HG03469 (cell line): ENCODE data around the gene FAM124A.
"Not testable (repeated sequence)": the region's sequence is repeated elsewhere in the genome, so short reads cannot be mapped to it uniquely, and the experiment has no call there.

Experiments used
- ATAC-seq: cut with Tn5 transposase; IDR thresholded peaks from one replicate; pipeline ENCODE4 v1.9.1; 2021; ENCODE audit warnings: mild to moderate bottlenecking, moderate library complexity, moderate number of reproducible peaks; ENCODE audit not compliant: unreplicated experiment

Gene FAM124A

GRCh38 chr13:51267622-51268021 lies 45.4 kb downstream of the FAM124A start:
- ATAC-seq, result no peak

DNA sequence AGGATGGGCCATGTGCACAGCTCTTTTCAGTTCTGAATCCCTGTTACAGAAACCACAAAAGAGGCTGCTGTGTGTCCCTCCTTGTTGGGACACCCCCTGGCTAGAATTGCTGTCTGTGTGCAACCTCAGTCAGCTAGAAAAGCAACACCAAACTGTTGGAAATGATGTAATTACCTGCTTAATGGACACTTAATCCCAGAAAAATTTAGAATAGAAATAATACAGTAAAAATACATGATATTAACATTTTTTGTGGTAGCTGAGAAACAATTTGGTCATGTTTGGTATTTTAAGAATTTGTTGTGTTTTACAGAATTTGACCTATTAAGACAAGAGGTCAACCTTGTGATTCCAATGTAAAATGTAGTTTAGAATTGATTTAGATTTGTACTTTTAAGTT lies 46.8 kb downstream of the FAM124A start:
- ATAC-seq, result no peak

- ATAC-seq, result no peak
Measured at GRCh38 chr13:51270623-51271415, 48.6 kb downstream of the FAM124A start.

DNA sequence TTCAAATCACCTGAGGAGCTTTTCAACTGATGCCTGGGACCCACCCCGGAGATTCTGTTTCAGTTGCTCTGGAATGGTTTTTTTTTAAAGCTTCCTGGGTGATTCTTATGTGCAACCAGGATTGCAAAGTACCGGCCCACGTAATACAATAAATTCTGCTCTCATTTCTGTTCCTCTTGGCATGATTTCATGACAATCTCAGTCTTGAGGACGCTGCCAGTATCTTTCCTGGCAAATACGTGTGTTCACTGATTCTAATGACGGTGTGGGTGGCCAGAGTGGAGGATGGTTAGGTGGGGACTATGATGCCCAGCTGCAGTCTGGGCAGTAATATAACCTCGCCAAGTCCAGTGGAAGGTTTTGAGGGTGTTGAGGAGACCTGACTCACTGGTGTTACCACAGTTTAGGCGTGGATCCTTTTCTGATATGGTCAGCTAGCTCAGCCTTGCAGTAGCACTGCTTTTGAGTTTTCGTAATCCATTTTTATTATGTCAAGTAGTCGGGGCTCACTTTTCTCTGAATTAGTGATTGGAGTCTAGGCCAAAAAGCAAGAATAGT lies 49.4 kb downstream of the FAM124A start:
- no peak for ATAC-seq

DNA sequence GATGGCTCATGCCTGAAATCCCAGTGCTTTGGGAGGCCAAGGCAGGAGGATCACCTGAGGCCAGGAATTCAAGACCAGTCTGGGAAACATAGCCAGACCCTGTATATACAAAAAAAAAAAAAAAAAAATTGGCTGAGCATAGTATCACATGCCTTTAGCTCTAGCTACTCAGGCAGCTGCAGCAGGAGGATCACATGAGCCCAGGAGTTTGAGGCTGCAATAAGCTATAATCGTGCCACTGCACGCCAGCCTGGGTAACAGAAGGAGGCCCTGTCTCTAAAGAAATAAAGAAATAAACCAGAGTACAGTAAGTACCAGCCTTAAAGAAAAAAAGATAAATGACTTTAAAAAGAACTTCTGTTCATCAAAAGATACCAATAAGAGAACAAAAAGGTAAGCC lies 52.9 kb downstream of the FAM124A start:
- ATAC-seq, result no peak

DNA sequence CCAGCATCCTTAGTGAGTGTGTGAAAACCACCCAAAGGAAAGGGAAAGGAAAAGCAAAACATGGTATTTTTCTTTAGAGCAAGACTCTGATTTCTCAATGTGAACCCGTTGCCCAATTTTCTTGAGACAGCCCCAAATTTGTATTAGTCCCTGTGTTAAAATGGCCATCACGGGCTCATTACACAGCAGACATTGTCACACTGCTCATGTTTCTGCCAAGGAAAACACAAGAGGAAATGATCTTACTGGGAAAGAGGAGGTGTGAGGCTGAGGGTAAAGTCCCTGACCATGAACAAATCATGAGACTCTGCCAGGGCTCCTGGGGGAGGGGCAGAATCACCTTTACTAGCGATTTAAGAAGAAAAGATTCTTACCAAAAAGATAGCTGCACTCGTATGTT lies 54.4 kb downstream of the FAM124A start:
- no peak for ATAC-seq

DNA sequence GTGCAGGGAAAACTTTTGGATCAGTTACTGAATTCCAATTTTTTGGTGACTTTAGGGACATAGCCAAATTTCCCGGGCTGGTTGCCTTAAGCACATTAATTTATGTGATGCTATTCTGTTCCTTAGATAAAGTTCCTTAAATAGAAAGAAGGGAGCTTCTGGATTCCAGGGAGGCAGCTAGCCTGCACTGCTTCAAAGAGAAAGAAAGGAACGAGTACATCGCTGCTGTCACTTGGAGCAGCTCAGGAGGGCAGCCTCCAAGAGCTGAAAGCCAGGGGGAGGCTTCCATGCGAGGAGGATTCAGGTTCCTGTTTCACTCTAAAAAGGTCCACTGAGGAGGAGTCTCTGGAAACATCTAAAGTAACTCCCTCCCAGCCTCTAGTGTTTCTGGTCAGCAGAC lies 55.7 kb downstream of the FAM124A start:
- ATAC-seq, result no peak

GRCh38 chr13:51278426-51279130 lies 56.4 kb downstream of the FAM124A start:
- no peak for ATAC-seq

- ATAC-seq, result no peak
Measured at GRCh38 chr13:51280379-51280940, 58.3 kb downstream of the FAM124A start.

- ATAC-seq, result no peak
Measured at GRCh38 chr13:51282322-51282721, 60.1 kb downstream of the FAM124A start.

GRCh38 chr13:51282923-51283322 lies 60.7 kb downstream of the FAM124A start:
- ATAC-seq, result not testable (repeated sequence)

- no peak for ATAC-seq
Measured at GRCh38 chr13:51283371-51283770, 61.2 kb downstream of the FAM124A start.

DNA sequence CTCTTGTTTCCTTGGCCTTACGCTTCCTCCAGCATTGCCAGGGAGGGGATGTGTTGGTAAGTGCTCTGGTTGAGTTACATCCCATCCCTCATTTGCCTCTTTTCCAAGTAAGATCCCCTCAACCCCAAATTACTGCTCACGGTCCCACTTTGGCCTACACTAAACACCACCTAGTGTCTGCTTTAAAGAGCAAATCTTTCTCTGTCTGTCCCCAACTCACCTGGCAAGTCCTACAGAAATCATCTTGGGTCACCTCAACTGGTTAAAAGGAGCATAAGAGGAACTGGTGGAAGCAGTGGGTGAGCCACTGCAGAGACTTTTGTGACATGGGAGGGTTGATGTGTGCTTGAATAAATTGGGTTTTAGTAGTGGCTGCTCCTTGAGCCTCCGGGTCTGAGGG lies 62.1 kb downstream of the FAM124A start:
- no peak for ATAC-seq

DNA sequence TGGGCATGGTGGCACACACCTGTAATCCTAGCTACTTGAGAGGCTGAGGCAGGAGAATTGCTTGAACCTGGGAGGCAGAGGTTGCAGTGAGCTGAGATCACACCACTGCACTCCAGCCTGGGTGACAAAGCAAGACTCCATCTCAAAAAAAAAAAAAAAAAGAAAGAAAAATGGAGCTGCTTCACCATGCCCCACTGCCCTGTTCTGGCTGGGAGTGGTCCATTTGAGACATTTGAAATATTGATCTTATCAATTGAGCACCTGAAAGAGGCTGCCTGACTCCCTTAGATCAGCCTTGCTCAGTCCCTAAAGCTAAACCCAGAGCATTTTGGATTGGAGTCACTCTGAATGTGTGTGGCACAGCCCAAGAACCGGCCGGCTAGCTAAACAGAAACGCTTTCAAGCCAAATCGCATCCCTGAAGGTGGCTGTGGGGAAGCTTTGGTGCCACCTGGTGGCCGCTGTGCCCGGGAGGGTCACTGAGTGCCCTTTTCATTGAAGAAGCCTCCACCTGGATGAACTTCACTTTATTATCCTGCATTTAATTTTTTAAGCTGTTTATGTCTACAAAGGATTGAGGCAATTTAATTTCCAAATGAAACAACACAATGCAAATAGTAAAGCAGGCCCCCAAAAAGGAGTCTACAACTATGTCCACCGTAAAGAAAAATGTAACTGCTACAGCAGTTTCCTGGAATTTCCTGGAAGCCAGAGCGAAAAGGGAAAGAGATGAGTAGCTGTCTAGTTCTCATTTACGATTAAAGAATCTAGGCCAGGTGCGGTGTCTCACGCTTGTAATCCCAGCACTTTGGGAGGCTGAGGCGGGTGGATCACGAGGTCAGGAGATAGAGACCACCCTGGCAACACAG lies 64.2 kb downstream of the FAM124A start:
- ATAC-seq, result no peak

- ATAC-seq, result no peak
Measured at GRCh38 chr13:51287758-51288157, 65.6 kb downstream of the FAM124A start.

DNA sequence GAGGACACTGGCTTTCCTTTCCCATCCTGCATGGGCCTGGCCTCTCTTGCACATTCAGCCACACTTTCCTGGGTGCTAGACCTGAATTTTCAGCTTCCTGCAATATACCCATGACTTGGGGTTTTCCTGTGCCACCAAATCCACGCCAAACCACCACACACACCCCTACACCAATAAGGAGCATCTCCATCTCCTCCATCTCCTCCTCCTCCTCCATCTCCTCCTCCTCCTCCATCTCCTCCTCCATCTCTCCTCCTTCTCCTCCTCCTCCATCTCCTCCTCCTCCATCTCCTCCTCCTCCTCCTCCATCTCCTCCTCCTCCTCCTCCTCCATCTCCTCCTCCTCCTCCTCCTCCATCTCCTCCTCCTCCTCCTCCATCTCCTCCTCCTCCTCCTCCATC lies 66.1 kb downstream of the FAM124A start:
- not testable (repeated sequence) for ATAC-seq

DNA sequence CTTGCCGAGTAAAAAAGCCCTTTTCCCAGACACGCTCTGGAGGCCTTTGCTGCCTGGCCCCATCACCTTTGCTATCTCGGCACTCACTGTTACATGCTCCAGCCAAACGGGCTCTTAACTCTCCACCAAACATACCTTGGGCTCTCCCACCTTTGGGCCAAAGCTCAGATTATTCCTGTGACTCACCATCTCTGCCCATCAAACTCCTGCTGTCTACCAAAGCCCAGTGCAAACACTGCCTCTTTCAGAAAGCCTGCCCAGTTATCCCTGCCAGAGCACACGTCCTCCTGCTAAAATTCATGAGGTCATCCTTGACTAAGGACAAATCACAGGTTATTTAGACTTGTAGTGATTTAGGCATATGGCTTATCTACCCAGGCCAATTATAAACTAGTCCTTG lies 69.1 kb downstream of the FAM124A start:
- no peak for ATAC-seq

DNA sequence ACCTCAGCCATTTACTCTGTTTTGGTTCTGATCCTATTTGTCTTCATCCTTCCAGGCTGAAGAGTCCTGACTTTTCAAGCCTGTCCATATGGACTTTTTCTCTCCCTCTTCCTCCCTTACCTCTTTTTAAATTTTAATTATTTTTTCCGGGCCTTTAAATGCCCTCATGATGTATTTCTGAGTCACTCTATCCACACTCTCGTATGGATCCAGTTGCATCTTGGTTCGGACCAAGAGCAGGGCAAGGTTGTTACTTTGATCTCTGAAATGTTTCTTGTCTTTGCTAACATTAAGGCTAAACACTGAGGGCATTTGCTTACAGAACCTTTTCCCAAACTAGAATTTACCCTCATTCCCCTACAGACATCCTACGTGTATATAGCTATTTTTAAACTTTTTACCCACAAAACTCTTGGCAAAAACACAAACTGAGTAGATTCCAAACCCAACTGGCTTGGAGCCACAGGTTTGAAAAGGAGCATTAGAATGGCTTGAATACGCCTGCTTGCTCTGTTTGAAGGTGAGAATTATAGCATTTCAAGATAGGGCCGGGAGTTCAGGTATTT lies 69.9 kb downstream of the FAM124A start:
- ATAC-seq, result no peak

- no peak for ATAC-seq
Measured at GRCh38 chr13:51297556-51297955, 75.4 kb downstream of the FAM124A start.

GRCh38 chr13:51298812-51299211 lies 76.6 kb downstream of the FAM124A start:
- no peak for ATAC-seq
